Neural cell (in vitro differentiated cells): Measurements from ENCODE around the gene FLOT1.

Source experiments
- TAF1 ChIP-seq: IDR thresholded peaks from 2 replicates; pipeline ENCODE4 v1.6.1; 2012; ENCODE audit warnings: low read depth
- TF ChIP-seq, protein P1 (sequence below): fragments of 450-650 bp; IDR thresholded peaks from 2 replicates; pipeline ENCODE4 v1.5.1; 2014; ENCODE audit warnings: antibody characterized with exemption, mild to moderate bottlenecking, moderate library complexity; ENCODE audit not compliant: poor library complexity, severe bottlenecking
- TF ChIP-seq, protein P2 (sequence below): IDR thresholded peaks from 2 replicates; pipeline ENCODE4 v1.6.1; 2012; ENCODE audit warnings: borderline replicate concordance

DNA sequence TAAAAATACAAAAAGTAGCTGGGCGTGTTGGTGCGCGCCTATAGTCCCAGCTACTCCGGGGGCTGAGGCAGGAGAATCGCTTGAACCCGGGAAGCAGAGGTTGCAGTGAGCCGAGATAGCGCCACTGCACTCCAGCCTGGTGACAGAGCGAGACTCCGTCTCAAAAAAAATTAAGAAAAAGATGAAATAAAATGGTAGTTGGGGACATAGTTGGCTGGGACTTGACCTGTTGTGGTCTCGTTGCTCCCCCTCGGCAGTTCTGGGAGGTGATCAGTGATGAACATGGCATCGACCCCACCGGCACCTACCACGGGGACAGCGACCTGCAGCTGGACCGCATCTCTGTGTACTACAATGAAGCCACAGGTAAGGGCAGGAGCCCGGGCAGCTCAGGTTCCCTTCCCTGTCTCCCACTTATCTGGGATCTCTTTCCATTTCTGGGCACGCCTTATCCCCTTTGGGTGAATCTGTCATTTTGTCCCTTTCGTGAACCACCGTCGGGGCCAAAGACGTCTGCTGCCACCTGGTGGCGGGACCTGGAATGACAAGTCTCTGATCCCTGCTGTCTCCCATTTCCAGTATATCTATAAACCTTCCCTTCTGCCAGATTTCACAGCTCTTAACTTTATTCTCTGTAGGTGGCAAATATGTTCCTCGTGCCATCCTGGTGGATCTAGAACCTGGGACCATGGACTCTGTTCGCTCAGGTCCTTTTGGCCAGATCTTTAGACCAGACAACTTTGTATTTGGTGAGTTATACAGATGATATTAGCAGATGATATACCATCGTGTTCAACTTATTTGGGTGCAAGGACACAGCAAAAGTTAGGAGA, 20.0 kb downstream of the FLOT1 start:
- TF ChIP-seq, protein P1, sequence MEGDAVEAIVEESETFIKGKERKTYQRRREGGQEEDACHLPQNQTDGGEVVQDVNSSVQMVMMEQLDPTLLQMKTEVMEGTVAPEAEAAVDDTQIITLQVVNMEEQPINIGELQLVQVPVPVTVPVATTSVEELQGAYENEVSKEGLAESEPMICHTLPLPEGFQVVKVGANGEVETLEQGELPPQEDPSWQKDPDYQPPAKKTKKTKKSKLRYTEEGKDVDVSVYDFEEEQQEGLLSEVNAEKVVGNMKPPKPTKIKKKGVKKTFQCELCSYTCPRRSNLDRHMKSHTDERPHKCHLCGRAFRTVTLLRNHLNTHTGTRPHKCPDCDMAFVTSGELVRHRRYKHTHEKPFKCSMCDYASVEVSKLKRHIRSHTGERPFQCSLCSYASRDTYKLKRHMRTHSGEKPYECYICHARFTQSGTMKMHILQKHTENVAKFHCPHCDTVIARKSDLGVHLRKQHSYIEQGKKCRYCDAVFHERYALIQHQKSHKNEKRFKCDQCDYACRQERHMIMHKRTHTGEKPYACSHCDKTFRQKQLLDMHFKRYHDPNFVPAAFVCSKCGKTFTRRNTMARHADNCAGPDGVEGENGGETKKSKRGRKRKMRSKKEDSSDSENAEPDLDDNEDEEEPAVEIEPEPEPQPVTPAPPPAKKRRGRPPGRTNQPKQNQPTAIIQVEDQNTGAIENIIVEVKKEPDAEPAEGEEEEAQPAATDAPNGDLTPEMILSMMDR, result peak; percentile 93
- TF ChIP-seq, protein P2, sequence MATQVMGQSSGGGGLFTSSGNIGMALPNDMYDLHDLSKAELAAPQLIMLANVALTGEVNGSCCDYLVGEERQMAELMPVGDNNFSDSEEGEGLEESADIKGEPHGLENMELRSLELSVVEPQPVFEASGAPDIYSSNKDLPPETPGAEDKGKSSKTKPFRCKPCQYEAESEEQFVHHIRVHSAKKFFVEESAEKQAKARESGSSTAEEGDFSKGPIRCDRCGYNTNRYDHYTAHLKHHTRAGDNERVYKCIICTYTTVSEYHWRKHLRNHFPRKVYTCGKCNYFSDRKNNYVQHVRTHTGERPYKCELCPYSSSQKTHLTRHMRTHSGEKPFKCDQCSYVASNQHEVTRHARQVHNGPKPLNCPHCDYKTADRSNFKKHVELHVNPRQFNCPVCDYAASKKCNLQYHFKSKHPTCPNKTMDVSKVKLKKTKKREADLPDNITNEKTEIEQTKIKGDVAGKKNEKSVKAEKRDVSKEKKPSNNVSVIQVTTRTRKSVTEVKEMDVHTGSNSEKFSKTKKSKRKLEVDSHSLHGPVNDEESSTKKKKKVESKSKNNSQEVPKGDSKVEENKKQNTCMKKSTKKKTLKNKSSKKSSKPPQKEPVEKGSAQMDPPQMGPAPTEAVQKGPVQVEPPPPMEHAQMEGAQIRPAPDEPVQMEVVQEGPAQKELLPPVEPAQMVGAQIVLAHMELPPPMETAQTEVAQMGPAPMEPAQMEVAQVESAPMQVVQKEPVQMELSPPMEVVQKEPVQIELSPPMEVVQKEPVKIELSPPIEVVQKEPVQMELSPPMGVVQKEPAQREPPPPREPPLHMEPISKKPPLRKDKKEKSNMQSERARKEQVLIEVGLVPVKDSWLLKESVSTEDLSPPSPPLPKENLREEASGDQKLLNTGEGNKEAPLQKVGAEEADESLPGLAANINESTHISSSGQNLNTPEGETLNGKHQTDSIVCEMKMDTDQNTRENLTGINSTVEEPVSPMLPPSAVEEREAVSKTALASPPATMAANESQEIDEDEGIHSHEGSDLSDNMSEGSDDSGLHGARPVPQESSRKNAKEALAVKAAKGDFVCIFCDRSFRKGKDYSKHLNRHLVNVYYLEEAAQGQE, result no peak
- TF ChIP-seq TAF1, result no peak
